DND-41 (cell line): Measurements from ENCODE around the gene ERC1.

ENCODE experiments used
- ATAC-seq: fragments of 200-7000 bp; cut with Tn5 transposase; 3 replicates; pipeline ENCODE4 v1.9.1; 2021; ENCODE audit warnings: low read depth; ENCODE audit not compliant: insufficient read depth
- DNase-seq: peaks from one replicate; pipeline ENCODE4 v3.0.0-alpha.2; 2020
- H2AFZ ChIP-seq: 2 replicates; pipeline ENCODE4 v1.6.0; 2012; ENCODE audit warnings: low read depth, low read length
- H3K27ac ChIP-seq: 2 replicates; pipeline ENCODE4 v1.5.1; 2012; ENCODE audit warnings: low read length, inconsistent platforms
- H3K27me3 ChIP-seq: fragments of 200-600 bp; sonication (generic); 2 replicates; pipeline ENCODE4 v1.6.0; 2012; ENCODE audit warnings: low read length, mild to moderate bottlenecking, inconsistent platforms; ENCODE audit not compliant: insufficient read depth, poor library complexity
- H3K36me3 ChIP-seq: 2 replicates; pipeline ENCODE4 v1.5.1; 2012; ENCODE audit warnings: low read length, inconsistent platforms; ENCODE audit not compliant: insufficient read depth
- H3K4me1 ChIP-seq: 2 replicates; pipeline ENCODE4 v1.5.1; 2012; ENCODE audit warnings: mild to moderate bottlenecking, low read length; ENCODE audit not compliant: insufficient read depth
- H3K4me2 ChIP-seq: 2 replicates; pipeline ENCODE4 v1.6.0; 2012; ENCODE audit warnings: mild to moderate bottlenecking, moderate library complexity, low read length, inconsistent platforms; ENCODE audit not compliant: insufficient read depth
- H3K4me3 ChIP-seq, 2 experiments: fragments of 200-600 bp in 1 of 2; shearing (Covaris generic) in 1 of 2; 2 replicates each; pipeline ENCODE4 v1.5.1; 2012 to 2016; ENCODE audit warnings: inconsistent platforms in 2 of 2, low read length in 2 of 2, mild to moderate bottlenecking in 2 of 2, low read depth in 1 of 2, moderate library complexity in 1 of 2
- H3K79me2 ChIP-seq: 2 replicates; pipeline ENCODE4 v1.6.0; 2012; ENCODE audit warnings: low read length, inconsistent platforms; ENCODE audit not compliant: insufficient read depth
- H3K9ac ChIP-seq: 2 replicates; pipeline ENCODE4 v1.6.0; 2012; ENCODE audit warnings: low read depth, mild to moderate bottlenecking, inconsistent platforms, low read length, moderate library complexity
- H3K9me3 ChIP-seq: 2 replicates; pipeline ENCODE4 v1.5.1; 2012; ENCODE audit warnings: low read length, moderate library complexity, mild to moderate bottlenecking, inconsistent platforms; ENCODE audit not compliant: insufficient read depth, severe bottlenecking
- H4K20me1 ChIP-seq: 2 replicates; pipeline ENCODE4 v1.6.0; 2012; ENCODE audit warnings: low read length; ENCODE audit not compliant: insufficient read depth
- EZH2 ChIP-seq: IDR thresholded peaks from 3 replicates; pipeline ENCODE4 v1.6.1; 2012; ENCODE audit warnings: borderline replicate concordance, low read depth, mild to moderate bottlenecking, moderate library complexity, low read length, inconsistent platforms; ENCODE audit not compliant: severe bottlenecking
- TF ChIP-seq, protein P1 (sequence below): IDR thresholded peaks from 2 replicates; pipeline ENCODE4 v1.5.1; 2012; ENCODE audit warnings: borderline replicate concordance, low read length, moderate library complexity, mild to moderate bottlenecking; ENCODE audit not compliant: poor library complexity, severe bottlenecking; ENCODE audit errors: extremely low read depth

ERC1 gene

DNA sequence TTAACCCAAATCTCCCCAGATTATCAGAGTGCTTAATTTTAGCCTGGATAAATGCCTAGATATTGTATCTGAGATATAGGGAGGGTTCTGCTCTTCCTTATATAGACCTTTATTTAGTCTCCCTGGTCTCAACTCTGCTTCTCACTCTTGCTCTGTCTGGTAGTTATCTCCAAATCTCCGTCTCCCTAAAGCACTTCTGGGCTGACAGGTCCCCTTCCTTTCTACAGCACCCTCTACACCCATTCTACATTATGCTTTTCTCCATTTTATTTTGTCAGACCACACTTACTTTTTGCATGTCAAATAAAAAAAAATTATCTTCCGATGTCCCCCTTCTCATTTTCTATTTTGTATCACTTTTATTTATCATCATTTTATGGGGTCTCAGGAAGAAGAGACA, 2.0 kb upstream of the ERC1 start:
- Histone ChIP-seq H4K20me1 (no peaks in the 10 kb centered on the region), H3K27me3 (no peaks in the 10 kb centered on the region), H3K4me3 (peak overlapping the region in 1 of 2 experiments; percentile 83; a peak in 1 of 4 replicates), H3K9ac (peak overlapping the region; percentile 95; the same call in 1 of the 2 replicates), H3K4me2 (peak overlapping the region; percentile 72), H3K36me3 (no peaks in the 10 kb centered on the region; the same call in 1 of the 2 replicates), H3K9me3 (no peaks in the 10 kb centered on the region), H2AFZ (peak overlapping the region; percentile 13; the same call in 1 of the 2 replicates), H3K27ac (peak overlapping the region; percentile 15), H3K4me1 (peaks cover 38% of the 10 kb centered on the region), H3K79me2 (peaks cover 30% of the 10 kb centered on the region)
- no peak for ATAC-seq
- no peak for TF ChIP-seq EZH2
- TF ChIP-seq, protein P1, sequence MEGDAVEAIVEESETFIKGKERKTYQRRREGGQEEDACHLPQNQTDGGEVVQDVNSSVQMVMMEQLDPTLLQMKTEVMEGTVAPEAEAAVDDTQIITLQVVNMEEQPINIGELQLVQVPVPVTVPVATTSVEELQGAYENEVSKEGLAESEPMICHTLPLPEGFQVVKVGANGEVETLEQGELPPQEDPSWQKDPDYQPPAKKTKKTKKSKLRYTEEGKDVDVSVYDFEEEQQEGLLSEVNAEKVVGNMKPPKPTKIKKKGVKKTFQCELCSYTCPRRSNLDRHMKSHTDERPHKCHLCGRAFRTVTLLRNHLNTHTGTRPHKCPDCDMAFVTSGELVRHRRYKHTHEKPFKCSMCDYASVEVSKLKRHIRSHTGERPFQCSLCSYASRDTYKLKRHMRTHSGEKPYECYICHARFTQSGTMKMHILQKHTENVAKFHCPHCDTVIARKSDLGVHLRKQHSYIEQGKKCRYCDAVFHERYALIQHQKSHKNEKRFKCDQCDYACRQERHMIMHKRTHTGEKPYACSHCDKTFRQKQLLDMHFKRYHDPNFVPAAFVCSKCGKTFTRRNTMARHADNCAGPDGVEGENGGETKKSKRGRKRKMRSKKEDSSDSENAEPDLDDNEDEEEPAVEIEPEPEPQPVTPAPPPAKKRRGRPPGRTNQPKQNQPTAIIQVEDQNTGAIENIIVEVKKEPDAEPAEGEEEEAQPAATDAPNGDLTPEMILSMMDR: no peak
- no peak for DNase-seq

DNA sequence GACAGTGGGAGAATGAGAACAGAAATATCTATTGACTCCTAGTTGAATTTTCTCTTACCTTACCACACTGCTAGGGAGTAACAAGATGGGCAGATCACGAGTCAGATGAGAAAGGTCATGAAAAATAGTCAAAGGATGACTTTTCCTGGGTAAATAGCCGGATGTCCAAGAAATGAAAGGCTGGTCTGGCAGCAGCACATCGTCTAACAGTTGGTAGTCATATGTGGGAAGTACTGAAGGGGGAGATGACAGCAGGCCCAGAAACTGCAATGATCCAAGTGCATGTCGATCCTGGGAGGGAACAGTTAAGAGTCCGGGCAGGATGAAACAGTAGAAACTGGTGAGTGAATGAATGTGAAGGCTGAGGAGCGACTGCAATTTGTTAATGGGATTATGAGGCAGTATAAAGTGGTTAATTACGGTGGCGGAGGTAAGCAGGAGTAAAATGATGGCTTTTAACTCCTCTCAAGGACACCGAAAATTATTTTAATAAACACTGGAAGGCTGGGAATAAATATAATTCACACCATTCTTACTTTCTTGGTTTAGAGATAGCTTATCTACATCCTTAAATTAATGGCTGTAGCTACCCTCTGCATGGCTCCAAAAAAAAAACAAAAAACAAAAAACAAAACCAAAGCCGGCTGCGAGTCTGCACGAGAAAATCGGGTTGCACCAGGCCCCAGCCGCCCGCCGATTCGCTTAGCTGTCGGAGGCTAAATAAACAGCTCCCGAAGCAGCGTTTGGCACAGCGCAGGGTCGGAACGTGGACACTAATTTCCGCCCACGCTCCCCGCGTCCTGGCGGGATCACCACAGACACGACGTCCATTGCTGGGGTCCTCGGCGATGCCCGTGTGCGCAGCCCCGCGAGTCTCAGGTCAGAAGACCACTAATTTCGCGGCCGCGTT, 1.0 kb upstream of the ERC1 start:
- peak overlapping the region; percentile 72 for H3K4me2 ChIP-seq
- H3K36me3 ChIP-seq: no peaks in the 10 kb centered on the region; the same call in 1 of the 2 replicates
- TF ChIP-seq, protein P1: no peak
- TF ChIP-seq EZH2: no peak
- H2AFZ ChIP-seq: peak overlapping the region; percentile 98
- DNase-seq (peak; percentile 62), ATAC-seq (peak; percentile 41)
- no peaks in the 10 kb centered on the region for H3K27me3 ChIP-seq
- H3K27ac ChIP-seq: peak overlapping the region; percentile 93
- H3K9me3 ChIP-seq: no peaks in the 10 kb centered on the region
- peak overlapping the region; percentile 95 for H3K9ac ChIP-seq
- peak overlapping the region; percentile 62 to 83 for H3K4me3 ChIP-seq
- peaks cover 38% of the 10 kb centered on the region for H3K4me1 ChIP-seq
- no peaks in the 10 kb centered on the region for H4K20me1 ChIP-seq
- H3K79me2 ChIP-seq: peaks cover 34% of the 10 kb centered on the region

- Histone ChIP-seq H3K27ac (peak overlapping the region; percentile 69), H3K9ac (peak overlapping the region; percentile 95), H3K4me1 (peaks cover 38% of the 10 kb centered on the region), H3K36me3 (no peaks in the 10 kb centered on the region; the same call in 1 of the 2 replicates), H3K27me3 (no peaks in the 10 kb centered on the region), H3K9me3 (no peaks in the 10 kb centered on the region), H3K79me2 (peaks cover 40% of the 10 kb centered on the region), H2AFZ (peak overlapping the region; percentile 59), H3K4me2 (peak overlapping the region; percentile 62), H4K20me1 (no peaks in the 10 kb centered on the region), H3K4me3 (peak overlapping the region; percentile 53 to 83; a peak in 3 of 4 replicates)
- ATAC-seq (peak; percentile 66), DNase-seq (no peak)
- TF ChIP-seq, protein P1: no peak
- no peak for TF ChIP-seq EZH2
Measured at GRCh38 chr12:991350-992333, 619 bp downstream of the ERC1 start.
